Measurements from ENCODE around the gene DNAH8.

DNAH8 gene

DNA sequence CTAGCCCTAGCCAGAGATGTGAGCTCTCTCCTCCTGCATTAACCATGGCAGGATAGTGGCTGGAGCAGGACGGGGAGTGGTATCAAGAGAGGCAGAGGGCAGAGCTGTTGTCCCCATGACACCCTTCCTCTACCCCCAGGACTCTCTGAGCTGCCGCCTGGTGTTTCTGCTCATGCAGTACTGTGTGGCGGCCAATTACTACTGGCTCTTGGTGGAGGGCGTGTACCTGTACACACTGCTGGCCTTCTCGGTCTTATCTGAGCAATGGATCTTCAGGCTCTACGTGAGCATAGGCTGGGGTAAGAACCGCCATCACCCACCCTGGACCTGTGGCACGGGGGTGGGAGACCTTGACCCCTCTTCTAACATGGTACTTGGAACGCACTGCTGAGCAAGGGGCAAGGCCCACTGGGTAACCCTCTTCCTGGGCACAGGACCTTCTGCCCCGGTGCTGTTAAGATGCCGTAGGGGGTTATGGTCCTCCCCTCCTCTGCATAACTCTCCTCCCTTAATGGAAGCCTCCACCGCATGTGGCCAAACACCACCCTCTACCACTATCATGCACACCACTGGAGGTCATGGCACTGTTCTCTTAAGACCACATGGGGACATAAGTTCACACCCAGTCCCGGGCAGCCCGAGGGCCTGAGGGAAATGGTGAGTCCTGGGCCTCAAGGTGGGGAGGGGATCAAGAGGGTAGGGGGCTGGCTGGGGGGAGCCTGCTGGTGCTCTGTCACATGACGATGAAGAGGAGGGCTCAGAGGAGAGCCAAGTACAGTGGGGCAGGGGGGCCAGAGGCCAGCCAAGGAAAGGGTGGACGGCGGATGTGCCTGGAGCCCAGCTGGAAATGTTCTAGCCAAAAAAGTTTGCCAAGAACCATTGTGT is 358.6 kb downstream of the DNAH8 start:
- no peak for DNase-seq (ENCODE audit: low read depth in 2 of 2)

DNA sequence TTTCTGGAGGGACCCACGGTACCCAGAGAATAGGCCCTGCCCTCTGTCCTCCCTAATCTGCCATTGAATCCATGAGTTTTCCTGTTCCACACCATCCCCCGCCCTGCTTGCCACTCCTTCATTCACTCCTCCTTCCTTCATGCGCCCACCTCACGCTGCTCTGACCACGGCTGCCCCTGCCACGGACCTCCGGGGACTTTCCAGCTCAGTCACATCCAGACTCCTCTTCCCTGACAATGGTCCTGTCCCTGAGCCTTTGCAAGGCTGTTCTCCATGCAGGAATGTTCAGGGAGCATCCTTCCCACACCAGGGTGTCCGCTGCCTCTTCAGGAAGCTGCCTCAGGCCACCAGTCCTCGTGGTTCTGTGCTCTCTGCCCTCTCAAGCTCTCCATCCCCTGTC is 359.4 kb downstream of the DNAH8 start:
- DNase-seq (ENCODE audit: low read depth in 2 of 2), result no peak

DNA sequence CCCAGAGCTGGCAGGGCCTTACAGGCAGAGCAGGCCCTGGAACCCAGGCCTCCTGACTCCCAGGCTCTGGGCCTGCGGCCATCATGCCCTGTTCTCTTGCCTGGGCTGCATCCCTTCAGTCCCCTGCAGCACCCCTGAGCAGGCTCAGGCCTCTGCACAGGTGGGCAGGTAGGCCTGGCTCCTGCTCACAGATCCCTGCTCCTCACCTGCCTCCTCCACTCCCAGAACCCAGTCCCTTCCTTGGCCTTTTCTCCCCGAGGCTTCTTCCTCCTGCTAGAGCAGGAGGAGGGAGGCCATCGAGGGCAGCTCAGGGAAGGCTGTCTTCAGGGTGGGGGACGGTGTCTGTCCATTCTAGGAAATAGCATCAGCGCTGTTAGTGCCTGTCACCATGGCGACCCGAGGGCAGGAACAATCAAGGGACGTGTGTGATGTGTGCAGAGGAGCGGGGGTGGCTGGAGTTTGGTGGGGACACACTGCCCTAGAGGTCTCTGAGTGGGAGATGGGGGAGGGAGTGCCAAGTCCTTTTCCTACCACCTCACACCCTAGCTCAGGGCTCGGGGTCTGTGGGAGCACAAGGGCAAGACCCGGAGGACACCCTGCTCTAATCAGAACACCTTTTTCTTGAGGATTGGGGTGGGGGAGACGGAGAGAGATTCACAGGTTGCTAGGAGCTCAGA is 360.0 kb downstream of the DNAH8 start:
- no peak for DNase-seq (ENCODE audit: low read depth in 2 of 2)

DNA sequence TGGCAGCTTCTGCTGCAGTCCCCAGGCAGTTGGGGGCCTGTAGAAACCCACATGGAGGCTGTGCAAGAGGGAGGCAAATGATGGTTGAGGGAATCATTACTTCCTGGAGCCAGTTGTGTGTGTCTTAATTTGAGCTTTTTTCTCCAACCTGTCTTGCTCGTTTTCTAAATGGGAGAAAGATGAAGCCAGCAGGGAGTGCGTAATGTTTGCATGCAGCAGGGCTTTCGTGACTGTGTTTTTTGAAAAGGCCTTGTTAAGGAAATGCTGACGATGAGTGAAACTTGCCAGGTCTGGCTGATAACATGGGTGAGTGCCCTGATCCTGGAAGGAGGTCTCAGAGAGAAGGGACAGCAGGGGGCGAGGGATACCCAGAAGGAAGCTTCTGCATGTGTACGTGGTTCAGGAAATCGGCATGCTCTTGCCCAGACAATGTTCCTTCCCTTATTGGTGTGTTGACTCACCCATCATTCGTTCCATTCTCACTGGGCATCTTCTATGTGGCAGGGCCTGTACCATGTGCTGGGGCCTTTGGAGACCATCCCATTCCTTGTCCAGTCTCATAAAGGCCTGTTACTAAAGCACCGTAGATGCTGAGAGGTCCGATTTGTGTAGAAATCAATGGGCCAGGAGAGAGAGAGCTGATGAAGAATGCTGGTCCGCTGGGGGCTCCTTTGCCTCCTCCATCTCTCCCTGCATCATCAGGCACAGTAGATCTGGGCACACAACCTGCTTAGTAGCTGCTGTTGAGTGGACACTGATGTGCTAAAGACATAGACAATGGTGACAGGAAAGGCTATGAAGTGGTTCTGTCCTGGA is 360.9 kb downstream of the DNAH8 start:
- no peak for DNase-seq (ENCODE audit: low read depth in 2 of 2)

DNA sequence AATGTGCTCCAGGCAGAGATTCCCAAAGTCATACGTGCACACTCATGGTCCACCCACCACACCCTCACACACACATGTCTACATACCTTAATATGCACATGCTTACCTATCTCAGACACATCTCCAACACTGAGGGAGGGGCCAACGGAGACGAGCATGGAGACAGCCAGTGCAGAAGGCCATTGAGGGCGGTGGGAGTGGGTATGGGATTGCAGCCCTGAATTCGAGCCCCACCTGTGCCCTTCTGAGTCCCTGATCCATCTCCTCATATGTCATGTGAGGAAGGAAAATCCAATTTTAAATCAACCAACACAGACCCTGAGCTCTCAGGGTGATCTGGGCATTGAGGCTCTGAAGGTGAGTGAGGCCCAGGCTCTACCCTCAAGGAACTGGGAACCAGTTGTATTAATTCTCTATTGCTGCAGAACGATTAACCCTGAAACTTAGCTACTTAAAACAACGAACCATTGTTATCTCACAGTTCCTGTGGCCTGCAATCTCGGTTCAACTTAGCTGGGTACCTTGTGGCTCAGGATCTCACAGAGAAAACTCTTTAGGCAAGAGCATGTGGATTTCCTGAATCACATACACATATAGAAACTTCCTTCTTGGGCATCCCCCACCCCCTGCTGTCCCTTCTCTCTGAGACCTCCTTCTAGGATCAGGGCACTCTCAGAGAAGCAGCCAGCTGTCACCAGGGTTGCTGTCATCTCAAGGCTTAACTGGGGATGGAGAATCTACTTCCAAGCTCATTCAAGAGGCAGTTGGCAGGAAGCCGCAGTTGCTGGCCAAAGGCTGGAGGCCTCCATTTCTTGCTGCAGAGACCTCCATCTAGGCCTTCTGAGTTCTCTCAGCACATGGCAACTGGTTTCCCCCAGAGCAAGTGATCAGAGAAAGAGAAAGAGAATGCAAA is 361.8 kb downstream of the DNAH8 start:
- no peak for DNase-seq (ENCODE audit: low read depth in 2 of 2)

DNA sequence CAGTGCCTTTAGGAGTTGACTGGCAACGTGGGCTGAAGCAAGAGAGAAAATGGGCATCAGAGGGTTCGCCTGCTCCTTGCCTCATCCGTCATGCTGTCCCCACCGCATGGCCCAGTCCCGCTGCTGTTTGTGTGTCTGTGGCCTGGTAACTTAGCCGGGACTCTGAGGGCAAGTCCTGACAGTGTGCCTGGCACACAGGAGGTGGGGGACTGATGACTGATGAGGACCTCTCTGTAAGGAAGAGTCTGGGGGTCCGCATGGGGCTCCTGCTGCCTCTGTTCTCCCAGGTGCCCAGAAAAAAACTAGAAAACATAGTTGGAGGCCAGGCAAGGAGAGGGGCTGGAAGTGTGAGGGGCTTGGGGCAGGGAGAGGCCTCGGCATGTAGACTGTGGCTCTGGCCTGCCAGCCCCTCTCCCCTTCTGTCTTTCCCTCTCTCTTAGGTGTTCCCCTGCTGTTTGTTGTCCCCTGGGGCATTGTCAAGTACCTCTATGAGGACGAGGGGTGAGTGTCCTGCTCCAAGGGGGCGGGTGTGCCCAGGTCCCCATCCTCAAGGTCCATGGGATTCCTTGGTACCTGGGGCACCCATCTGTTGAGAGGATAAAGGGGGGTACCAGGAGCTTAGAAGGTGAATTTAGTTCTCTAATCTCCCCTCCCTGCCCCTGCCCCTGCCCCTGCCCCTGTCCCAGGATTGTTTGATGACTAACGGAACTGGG is 362.9 kb downstream of the DNAH8 start:
- no peak for DNase-seq (ENCODE audit: low read depth in 2 of 2)

DNA sequence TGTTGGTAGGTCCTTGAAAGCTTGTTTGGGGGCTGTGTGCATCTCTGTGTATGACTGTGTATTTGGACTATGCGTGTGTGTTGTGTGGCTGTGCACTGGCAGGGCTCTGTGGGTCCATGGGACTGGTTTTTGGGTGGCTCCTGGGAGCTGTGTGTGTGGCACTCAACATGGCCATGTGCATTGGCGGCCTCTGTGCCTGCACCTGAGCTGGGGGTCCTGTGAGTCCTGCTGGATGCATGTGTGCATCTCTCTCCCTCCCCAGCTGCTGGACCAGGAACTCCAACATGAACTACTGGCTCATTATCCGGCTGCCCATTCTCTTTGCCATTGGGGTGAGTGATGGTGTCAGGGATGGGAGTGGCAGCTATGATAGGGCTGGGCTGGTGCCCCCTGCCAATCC is 363.6 kb downstream of the DNAH8 start:
- no peak for DNase-seq (ENCODE audit: low read depth in 2 of 2)

DNA sequence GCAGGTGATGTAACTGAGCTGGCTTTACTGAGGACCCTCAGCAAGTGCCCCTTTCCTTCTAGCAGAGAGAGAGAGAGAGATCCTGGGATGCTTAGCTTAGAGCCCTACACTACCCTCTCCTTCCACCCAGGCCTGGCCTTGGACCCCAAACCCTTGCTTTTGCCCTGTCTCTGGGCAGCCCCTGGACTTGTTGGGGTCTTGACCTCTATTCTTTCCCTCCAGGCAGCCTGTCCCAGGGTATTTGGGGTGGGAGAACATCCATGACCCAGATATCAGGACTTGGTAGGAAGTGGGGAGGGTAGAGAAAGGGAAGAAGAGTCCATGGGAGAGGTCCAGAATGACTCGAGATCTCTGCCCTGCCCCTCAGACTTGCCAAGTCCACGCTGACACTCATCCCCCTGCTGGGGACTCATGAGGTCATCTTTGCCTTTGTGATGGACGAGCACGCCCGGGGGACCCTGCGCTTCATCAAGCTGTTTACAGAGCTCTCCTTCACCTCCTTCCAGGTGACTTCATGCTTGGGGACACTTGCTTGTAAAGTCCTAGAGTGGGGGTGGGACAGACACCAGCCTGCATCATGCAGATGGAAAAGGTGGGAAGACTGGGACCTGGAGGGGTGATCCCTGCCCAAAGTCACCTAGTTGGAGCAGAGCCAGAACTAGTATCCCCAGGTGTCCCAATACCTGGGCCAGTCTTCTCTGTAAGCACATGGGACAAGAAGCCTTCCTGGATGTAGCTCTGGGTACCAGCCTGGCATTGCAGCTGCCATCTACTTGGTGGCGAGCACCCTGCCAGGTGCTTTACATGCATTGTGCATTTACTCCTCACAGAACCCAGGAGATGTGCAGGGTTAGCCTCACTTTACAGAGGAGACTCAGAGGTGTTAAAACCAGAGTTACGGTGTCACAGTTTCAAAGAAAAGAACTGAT is 364.4 kb downstream of the DNAH8 start:
- no peak for DNase-seq (ENCODE audit: low read depth in 2 of 2)

Data from stimulated activated CD8-positive, alpha-beta memory T cell treated with anti-CD3 and anti-CD28 coated beads, Interleukin-2, amount 100 ng/mL, for 48 hours (primary cell).